SH-SY5Y (cell line): ENCODE measurements around the gene HAUS1.

Source experiments
- GATA2 ChIP-seq: IDR thresholded peaks from 2 replicates; pipeline ENCODE4 v1.6.1; 2011; ENCODE audit warnings: mild to moderate bottlenecking, low read depth, low read length
- GATA3 ChIP-seq: IDR thresholded peaks from 2 replicates; pipeline ENCODE4 v1.6.1; 2011; ENCODE audit warnings: low read depth, mild to moderate bottlenecking, low read length, moderate library complexity

DNA sequence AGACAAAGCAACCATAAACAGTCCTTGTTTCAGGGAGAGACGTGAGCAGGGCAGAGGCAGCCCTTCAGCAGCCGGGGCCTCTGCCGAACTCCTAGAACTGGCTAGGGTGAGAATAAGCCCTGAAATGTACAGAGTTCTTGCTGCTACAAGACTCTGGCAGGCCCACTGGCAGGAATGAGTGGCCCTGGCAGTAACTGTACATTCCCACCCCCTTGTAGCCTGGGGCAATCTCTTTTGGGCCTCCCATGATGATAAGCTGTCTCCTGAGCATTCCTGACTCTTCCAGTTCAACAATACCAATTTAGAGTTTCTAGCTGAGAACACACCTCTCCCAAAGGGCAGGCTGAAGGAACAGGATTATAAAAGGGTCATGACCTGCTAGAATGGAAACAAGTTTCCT lies 54.3 kb downstream of the HAUS1 start:
- TF ChIP-seq GATA2 (no peak), GATA3 (no peak)
